ENCODE data around the gene CMC2.

- TF ChIP-seq ZNF274 (IDR thresholded peaks at IDR 0.05; ENCODE audit: borderline replicate concordance, low read depth, low read length) (no peak), POLR2A (conservative IDR thresholded peaks at IDR 0.05) (no peak), BCLAF1 (IDR thresholded peaks at IDR 0.05; ENCODE audit: borderline replicate concordance in 1 of 2, control insufficient read depth in 1 of 2, low read depth in 2 of 2, low read length in 1 of 2) (no peak), NCOA1 (IDR thresholded peaks at IDR 0.05; ENCODE audit: low read depth) (no peak), RFX5 (IDR thresholded peaks at IDR 0.05; ENCODE audit: low read depth, low read length) (no peak), ZNF3 (CRISPR knock-in tag; IDR thresholded peaks at IDR 0.05) (no peak), ELK3 (CRISPR knock-in tag; IDR thresholded peaks at IDR 0.05) (no peak), ESRRA (IDR thresholded peaks at IDR 0.05; ENCODE audit: borderline replicate concordance, low read depth) (no peak), PCBP1 (IDR thresholded peaks at IDR 0.05; ENCODE audit: low read depth, low read length, poor library complexity, severe bottlenecking) (no peak), HCFC1 (IDR thresholded peaks at IDR 0.05; ENCODE audit: low read depth, low read length) (no peak), ZNF561 (CRISPR knock-in tag; conservative IDR thresholded peaks at IDR 0.05) (no peak)
- TF ChIP-seq, protein P1, sequence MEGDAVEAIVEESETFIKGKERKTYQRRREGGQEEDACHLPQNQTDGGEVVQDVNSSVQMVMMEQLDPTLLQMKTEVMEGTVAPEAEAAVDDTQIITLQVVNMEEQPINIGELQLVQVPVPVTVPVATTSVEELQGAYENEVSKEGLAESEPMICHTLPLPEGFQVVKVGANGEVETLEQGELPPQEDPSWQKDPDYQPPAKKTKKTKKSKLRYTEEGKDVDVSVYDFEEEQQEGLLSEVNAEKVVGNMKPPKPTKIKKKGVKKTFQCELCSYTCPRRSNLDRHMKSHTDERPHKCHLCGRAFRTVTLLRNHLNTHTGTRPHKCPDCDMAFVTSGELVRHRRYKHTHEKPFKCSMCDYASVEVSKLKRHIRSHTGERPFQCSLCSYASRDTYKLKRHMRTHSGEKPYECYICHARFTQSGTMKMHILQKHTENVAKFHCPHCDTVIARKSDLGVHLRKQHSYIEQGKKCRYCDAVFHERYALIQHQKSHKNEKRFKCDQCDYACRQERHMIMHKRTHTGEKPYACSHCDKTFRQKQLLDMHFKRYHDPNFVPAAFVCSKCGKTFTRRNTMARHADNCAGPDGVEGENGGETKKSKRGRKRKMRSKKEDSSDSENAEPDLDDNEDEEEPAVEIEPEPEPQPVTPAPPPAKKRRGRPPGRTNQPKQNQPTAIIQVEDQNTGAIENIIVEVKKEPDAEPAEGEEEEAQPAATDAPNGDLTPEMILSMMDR (IDR thresholded peaks at IDR 0.05 in 2 of 3, conservative IDR thresholded peaks at IDR 0.05 in 1 of 3; ENCODE audit: insufficient read depth in 2 of 3, low read depth in 1 of 3, low read length in 3 of 3), result no peak
Observed at GRCh38 chr16:81008505-81008789, 1.8 kb upstream of the CMC2 start.
